Sciatic nerve (tissue), 2 donors: ENCODE results near the gene SDHAF3. TPM values are rescaled to one million over a fixed set of nuclear protein-coding genes. Genes with fewer than 3 reads are reported as not detected.
"Not testable (repeated sequence)": the region's sequence is repeated elsewhere in the genome, so short reads cannot be mapped to it uniquely, and the experiment has no call there.

Experiments
- ATAC-seq: fragments of 200-7000 bp; cut with Tn5 transposase; one replicate; pipeline ENCODE4 v1.9.1; 2020; ENCODE audit warnings: mild to moderate bottlenecking, moderate library complexity
- DNase-seq: peaks from one replicate; pipeline ENCODE4 v3.0.0-alpha.2; 2020; ENCODE audit warnings: low spot score
- intact Hi-C: fragments of 100-400 bp; cut with DNase I; formaldehyde crosslinking; loops from one replicate; pipeline ENCODE4 v1.14.2; 2022
- total RNA-seq: library from RNA; stranded (reverse); fragmentation: NEBNext Ultra II Directional; extraction: Animal tissue kit (Norgen Biotek cat#: 25700); gene quantifications from one replicate; pipeline ENCODE4 v1.2.1, GENCODE V29; 2021
- donor health status: DM: no; HTN: no; CAD: no.
- donor health status: DM: no; HTN: no; CAD: no.

The SDHAF3 gene
- total RNA-seq: 11.1 TPM

GRCh38 chr7:97117372-97118188, at the start of gene SDHAF3:
Gene SDHAF3 (plus strand): TSS chr7:97117698. CDS start chr7:97117724, 26 bp downstream.
- ATAC-seq (peak; percentile 99), DNase-seq (peak; percentile 98)
- intact Hi-C loops: no loop called here

- intact Hi-C loops, ATAC-seq, DNase-seq: not testable (repeated sequence)
Observed at GRCh38 chr7:97072025-97072424, 45.5 kb upstream of the SDHAF3 start.

- ATAC-seq (no peak), DNase-seq (no peak)
- intact Hi-C loops: loop anchor here (5.0 kb wide), 1 partner anchor 1124 kb away; no protein-coding TSS in a partner anchor
Observed at GRCh38 chr7:97075928-97076327, 41.6 kb upstream of the SDHAF3 start.

GRCh38 chr7:97078023-97078969, 39.2 kb upstream of the SDHAF3 start:
- no peak for DNase-seq
- ATAC-seq: no peak
- intact Hi-C loops: loop anchor here (5.0 kb wide), 1 partner anchor 1126 kb away; no protein-coding TSS in a partner anchor

- ATAC-seq (no peak), DNase-seq (no peak)
- intact Hi-C loops: loop anchor here (5.0 kb wide), 1 partner anchor 1127 kb away; no protein-coding TSS in a partner anchor
Observed at GRCh38 chr7:97079300-97079699, 38.2 kb upstream of the SDHAF3 start.

GRCh38 chr7:97081521-97082300, 35.8 kb upstream of the SDHAF3 start:
- intact Hi-C loops: no loop called here
- DNase-seq (no peak), ATAC-seq (no peak)

- ATAC-seq (no peak), DNase-seq (no peak)
- intact Hi-C loops: no loop called here
Observed at GRCh38 chr7:97088364-97088763, 29.1 kb upstream of the SDHAF3 start.

- DNase-seq (no peak), ATAC-seq (no peak)
- intact Hi-C loops: no loop called here
Observed at GRCh38 chr7:97089771-97090170, 27.7 kb upstream of the SDHAF3 start.

- no peak for ATAC-seq
- intact Hi-C loops: no loop called here
Observed at GRCh38 chr7:97090761-97091353, 26.6 kb upstream of the SDHAF3 start.

GRCh38 chr7:97094284-97094930, 23.1 kb upstream of the SDHAF3 start:
- no peak for ATAC-seq
- intact Hi-C loops: no loop called here
- no peak for DNase-seq

More at GRCh38 chr7:97090761-97091353, 26.6 kb upstream of the SDHAF3 start:
- DNase-seq: no peak

GRCh38 chr7:97096037-97096436, 21.5 kb upstream of the SDHAF3 start:
- no peak for DNase-seq
- intact Hi-C loops: no loop called here

GRCh38 chr7:97096661-97097060, 20.8 kb upstream of the SDHAF3 start:
- DNase-seq (no peak), ATAC-seq (no peak)
- intact Hi-C loops: no loop called here

More at GRCh38 chr7:97096037-97096436, 21.5 kb upstream of the SDHAF3 start:
- no peak for ATAC-seq

- ATAC-seq (peak; percentile 92), DNase-seq (peak; percentile 89)
- intact Hi-C loops: no loop called here
Observed at GRCh38 chr7:97104719-97105238, 12.7 kb upstream of the SDHAF3 start.

- ATAC-seq: no peak
- intact Hi-C loops: no loop called here
- no peak for DNase-seq
Observed at GRCh38 chr7:97107192-97107800, 10.2 kb upstream of the SDHAF3 start.

GRCh38 chr7:97116308-97116707, 1.2 kb upstream of the SDHAF3 start:
- intact Hi-C loops: no loop called here
- DNase-seq (no peak), ATAC-seq (no peak)

- ATAC-seq (peak; percentile 25), DNase-seq (no peak)
- intact Hi-C loops: no loop called here
Observed at GRCh38 chr7:97117035-97117371, 495 bp upstream of the SDHAF3 start.

- ATAC-seq (no peak), DNase-seq (no peak)
- intact Hi-C loops: no loop called here
Observed at GRCh38 chr7:97118306-97118917, 914 bp downstream of the SDHAF3 start.
